C4-2B (cell line): ENCODE results near the gene EXOC3L1.

Source experiments
- H3K27ac ChIP-seq: fragments of 450-650 bp; 2 replicates; pipeline ENCODE4 v1.5.1; 2017
- CTCF ChIP-seq: fragments of 450-650 bp; conservative IDR thresholded peaks from 2 replicates; pipeline ENCODE4 v1.5.1; 2017; ENCODE audit warnings: mild to moderate bottlenecking
- ZFX ChIP-seq: fragments of 450-650 bp; IDR thresholded peaks from 2 replicates; pipeline ENCODE4 v1.6.1; 2017

EXOC3L1 gene

GRCh38 chr16:67190448-67191399, 788 bp upstream of the EXOC3L1 start:
- no peak overlapping the region for H3K27ac ChIP-seq
- TF ChIP-seq ZFX = no peak
- no peak for TF ChIP-seq CTCF

- no peak overlapping the region for H3K27ac ChIP-seq
- TF ChIP-seq CTCF (no peak), ZFX (no peak)
Measured at GRCh38 chr16:67188798-67189197, 1.1 kb downstream of the EXOC3L1 start.

GRCh38 chr16:67188323-67188722, 1.6 kb downstream of the EXOC3L1 start:
- TF ChIP-seq CTCF (no peak), ZFX (no peak)
- H3K27ac ChIP-seq = no peak overlapping the region

GRCh38 chr16:67187175-67187890, 2.6 kb downstream of the EXOC3L1 start:
- H3K27ac ChIP-seq = no peak overlapping the region
- TF ChIP-seq CTCF (no peak), ZFX (no peak)

GRCh38 chr16:67186550-67186950, 3.4 kb downstream of the EXOC3L1 start:
- TF ChIP-seq CTCF = no peak
- no peak for TF ChIP-seq ZFX
- H3K27ac ChIP-seq = no peak overlapping the region

GRCh38 chr16:67185651-67186134, 4.2 kb downstream of the EXOC3L1 start:
- no peak; the same call in 1 of the 2 replicates for TF ChIP-seq CTCF
- no peak for TF ChIP-seq ZFX
- no peak overlapping the region for H3K27ac ChIP-seq
